Ishikawa (cell line): ENCODE data around the gene HNRNPC.

Experiments
- CEBPB ChIP-seq: IDR thresholded peaks from 2 replicates; pipeline ENCODE4 v1.6.1; 2012
- CREB1 ChIP-seq: IDR thresholded peaks from 2 replicates; pipeline ENCODE4 v1.6.1; 2012; ENCODE audit warnings: low read depth
- EGR1 ChIP-seq: IDR thresholded peaks from 2 replicates; pipeline ENCODE4 v1.6.1; 2012
- EP300 ChIP-seq: IDR thresholded peaks from 2 replicates; pipeline ENCODE4 v1.6.1; 2012; ENCODE audit warnings: borderline replicate concordance
- FOXM1 ChIP-seq: IDR thresholded peaks from 2 replicates; pipeline ENCODE4 v1.6.1; 2012; ENCODE audit warnings: low read depth, borderline replicate concordance
- MAX ChIP-seq: IDR thresholded peaks from 2 replicates; pipeline ENCODE4 v1.6.1; 2012
- NFIC ChIP-seq: IDR thresholded peaks from 2 replicates; pipeline ENCODE4 v1.6.1; 2012
- RAD21 ChIP-seq: IDR thresholded peaks from 2 replicates; pipeline ENCODE4 v1.6.1; 2012; ENCODE audit warnings: low read depth
- TAF1 ChIP-seq: IDR thresholded peaks from 2 replicates; pipeline ENCODE4 v1.6.1; 2012; ENCODE audit warnings: low read depth, mild to moderate bottlenecking
- TCF12 ChIP-seq: IDR thresholded peaks from 2 replicates; pipeline ENCODE4 v1.6.1; 2012; ENCODE audit warnings: low read depth
- TEAD4 ChIP-seq: IDR thresholded peaks from 2 replicates; pipeline ENCODE4 v1.6.1; 2012
- USF1 ChIP-seq: IDR thresholded peaks from 2 replicates; pipeline ENCODE4 v1.6.1; 2012
- YY1 ChIP-seq: IDR thresholded peaks from 2 replicates; pipeline ENCODE4 v1.6.1; 2012; ENCODE audit warnings: low read depth
- ZBTB7A ChIP-seq: IDR thresholded peaks from 2 replicates; pipeline ENCODE4 v1.6.1; 2012; ENCODE audit warnings: low read depth
- TF ChIP-seq, protein P1 (sequence below): IDR thresholded peaks from 2 replicates; pipeline ENCODE4 v1.6.1; 2012; ENCODE audit warnings: low read depth, mild to moderate bottlenecking

The HNRNPC gene

GRCh38 chr14:21231020-21231652 is 38.1 kb downstream of the HNRNPC start:
- TF ChIP-seq, protein P1, sequence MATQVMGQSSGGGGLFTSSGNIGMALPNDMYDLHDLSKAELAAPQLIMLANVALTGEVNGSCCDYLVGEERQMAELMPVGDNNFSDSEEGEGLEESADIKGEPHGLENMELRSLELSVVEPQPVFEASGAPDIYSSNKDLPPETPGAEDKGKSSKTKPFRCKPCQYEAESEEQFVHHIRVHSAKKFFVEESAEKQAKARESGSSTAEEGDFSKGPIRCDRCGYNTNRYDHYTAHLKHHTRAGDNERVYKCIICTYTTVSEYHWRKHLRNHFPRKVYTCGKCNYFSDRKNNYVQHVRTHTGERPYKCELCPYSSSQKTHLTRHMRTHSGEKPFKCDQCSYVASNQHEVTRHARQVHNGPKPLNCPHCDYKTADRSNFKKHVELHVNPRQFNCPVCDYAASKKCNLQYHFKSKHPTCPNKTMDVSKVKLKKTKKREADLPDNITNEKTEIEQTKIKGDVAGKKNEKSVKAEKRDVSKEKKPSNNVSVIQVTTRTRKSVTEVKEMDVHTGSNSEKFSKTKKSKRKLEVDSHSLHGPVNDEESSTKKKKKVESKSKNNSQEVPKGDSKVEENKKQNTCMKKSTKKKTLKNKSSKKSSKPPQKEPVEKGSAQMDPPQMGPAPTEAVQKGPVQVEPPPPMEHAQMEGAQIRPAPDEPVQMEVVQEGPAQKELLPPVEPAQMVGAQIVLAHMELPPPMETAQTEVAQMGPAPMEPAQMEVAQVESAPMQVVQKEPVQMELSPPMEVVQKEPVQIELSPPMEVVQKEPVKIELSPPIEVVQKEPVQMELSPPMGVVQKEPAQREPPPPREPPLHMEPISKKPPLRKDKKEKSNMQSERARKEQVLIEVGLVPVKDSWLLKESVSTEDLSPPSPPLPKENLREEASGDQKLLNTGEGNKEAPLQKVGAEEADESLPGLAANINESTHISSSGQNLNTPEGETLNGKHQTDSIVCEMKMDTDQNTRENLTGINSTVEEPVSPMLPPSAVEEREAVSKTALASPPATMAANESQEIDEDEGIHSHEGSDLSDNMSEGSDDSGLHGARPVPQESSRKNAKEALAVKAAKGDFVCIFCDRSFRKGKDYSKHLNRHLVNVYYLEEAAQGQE = no peak

GRCh38 chr14:21229821-21230220 is 39.4 kb downstream of the HNRNPC start:
- TF ChIP-seq EGR1 (no peak), ZBTB7A (no peak), CREB1 (no peak), NFIC (no peak), CEBPB (no peak)
- TF ChIP-seq, protein P1 = no peak

DNA sequence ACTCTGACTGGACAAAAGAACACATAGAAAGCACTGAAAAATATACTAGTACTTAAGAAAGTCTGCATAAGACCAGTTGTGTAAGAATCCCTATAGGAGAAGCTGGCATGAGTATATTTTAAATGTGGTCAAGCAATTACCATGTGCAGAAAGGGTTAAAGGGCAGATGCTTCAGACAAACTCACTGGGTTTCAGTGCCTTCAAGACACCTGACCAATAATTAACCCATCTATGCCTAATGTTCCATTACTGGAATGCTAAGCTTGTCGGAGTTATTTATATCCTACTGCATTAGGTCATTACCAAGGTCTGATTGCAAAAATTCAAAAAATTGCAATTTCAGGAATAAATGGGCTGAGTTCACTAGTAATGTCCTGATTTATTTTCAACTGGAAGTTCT is 41.3 kb downstream of the HNRNPC start:
- no peak for TF ChIP-seq EP300
- no peak for TF ChIP-seq USF1
- TF ChIP-seq NFIC = no peak
- no peak for TF ChIP-seq CEBPB
- TF ChIP-seq EGR1 = no peak
- no peak for TF ChIP-seq TEAD4
- TF ChIP-seq RAD21 = no peak
- TF ChIP-seq, protein P1 = no peak
- no peak for TF ChIP-seq TCF12
- TF ChIP-seq TAF1 = no peak
- TF ChIP-seq YY1 = no peak
- TF ChIP-seq MAX = no peak
- TF ChIP-seq ZBTB7A = no peak
- no peak for TF ChIP-seq FOXM1
- no peak for TF ChIP-seq CREB1

DNA sequence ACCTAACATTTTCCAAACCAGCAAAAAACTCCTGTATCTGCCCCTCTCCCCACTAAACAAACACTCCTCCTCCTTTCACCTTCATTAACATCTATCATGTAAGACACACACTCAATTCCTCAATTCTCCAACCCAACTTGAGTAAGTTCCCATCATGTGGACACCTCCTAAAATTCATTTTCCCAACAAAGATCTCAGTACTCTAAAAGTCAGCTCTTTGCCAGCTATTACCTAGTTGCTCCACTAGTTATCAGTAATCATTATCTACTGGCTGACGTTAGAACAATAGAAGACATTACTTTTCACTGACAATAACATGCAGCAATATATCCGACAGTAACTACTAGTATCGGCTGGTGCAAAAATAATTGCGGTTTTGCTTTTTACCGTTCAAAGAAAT is 42.1 kb downstream of the HNRNPC start:
- TF ChIP-seq YY1 (no peak), USF1 (no peak), CEBPB (no peak), TAF1 (no peak), TCF12 (no peak), RAD21 (no peak), ZBTB7A (no peak), TEAD4 (no peak), CREB1 (no peak), EP300 (no peak), FOXM1 (no peak), NFIC (no peak), MAX (no peak), EGR1 (no peak)
- TF ChIP-seq, protein P1 = no peak
